ENCODE measurements around the gene PRCP.

The PRCP gene

DNA sequence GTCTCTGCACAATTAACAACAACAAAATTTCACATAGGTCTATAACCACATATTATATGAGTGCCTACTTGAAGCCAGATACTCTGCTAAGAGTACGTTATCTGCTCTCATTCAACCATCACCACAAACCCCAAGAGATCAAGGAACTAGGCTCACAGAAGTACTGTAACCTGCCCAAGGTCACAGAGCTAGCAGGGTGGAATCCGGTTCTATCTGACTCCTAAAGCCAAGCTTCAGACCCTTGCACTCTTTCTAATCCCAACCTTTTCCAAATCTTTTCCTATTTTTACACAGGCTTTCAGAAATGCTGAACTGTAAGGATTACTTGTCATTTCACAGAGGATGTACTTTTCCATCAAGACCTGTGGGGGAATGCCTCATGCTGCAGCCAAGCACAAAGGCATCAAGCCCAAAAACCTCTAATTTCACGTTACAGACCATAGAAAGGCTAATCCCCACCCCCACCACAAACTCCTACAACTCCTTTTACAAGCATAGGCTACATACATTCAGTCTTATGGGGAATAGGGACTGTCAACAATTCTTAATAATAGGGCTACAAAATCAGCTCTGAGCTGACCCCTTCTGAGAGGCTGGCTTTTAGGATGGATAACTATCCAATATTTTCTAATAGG, 927 bp downstream of the PRCP start:
- no peak for DNase-seq (ENCODE audit: low read depth)
- peak overlapping the region; percentile 86 for H3K4me3 ChIP-seq (ENCODE audit: low read length)
- TF ChIP-seq, protein P1, sequence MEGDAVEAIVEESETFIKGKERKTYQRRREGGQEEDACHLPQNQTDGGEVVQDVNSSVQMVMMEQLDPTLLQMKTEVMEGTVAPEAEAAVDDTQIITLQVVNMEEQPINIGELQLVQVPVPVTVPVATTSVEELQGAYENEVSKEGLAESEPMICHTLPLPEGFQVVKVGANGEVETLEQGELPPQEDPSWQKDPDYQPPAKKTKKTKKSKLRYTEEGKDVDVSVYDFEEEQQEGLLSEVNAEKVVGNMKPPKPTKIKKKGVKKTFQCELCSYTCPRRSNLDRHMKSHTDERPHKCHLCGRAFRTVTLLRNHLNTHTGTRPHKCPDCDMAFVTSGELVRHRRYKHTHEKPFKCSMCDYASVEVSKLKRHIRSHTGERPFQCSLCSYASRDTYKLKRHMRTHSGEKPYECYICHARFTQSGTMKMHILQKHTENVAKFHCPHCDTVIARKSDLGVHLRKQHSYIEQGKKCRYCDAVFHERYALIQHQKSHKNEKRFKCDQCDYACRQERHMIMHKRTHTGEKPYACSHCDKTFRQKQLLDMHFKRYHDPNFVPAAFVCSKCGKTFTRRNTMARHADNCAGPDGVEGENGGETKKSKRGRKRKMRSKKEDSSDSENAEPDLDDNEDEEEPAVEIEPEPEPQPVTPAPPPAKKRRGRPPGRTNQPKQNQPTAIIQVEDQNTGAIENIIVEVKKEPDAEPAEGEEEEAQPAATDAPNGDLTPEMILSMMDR (conservative IDR thresholded peaks at IDR 0.05; ENCODE audit: low read depth, low read length), result no peak

DNA sequence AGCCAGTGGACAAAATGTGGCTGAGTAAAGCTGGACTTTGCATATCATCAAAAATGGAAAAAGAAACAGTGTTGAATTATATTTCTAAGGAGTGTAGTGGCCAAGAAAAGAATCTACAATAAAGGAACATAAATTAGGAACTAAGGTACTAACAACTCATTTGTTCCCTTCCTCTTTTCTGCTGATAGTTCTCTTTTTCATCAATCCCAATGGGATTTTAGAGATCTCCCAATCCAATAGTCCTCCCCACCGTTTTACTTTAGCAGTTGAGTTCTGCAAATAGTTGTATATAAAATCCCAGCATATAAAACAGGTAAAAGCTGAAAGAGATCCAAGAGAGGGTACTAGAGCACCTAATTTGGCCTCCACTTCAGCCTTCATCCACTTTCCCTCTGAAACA, 2.0 kb downstream of the PRCP start:
- H3K4me3 ChIP-seq (ENCODE audit: low read length), result no peak overlapping the region
- DNase-seq (ENCODE audit: low read depth), result no peak
- TF ChIP-seq, protein P1 (conservative IDR thresholded peaks at IDR 0.05; ENCODE audit: low read depth, low read length), result no peak

DNA sequence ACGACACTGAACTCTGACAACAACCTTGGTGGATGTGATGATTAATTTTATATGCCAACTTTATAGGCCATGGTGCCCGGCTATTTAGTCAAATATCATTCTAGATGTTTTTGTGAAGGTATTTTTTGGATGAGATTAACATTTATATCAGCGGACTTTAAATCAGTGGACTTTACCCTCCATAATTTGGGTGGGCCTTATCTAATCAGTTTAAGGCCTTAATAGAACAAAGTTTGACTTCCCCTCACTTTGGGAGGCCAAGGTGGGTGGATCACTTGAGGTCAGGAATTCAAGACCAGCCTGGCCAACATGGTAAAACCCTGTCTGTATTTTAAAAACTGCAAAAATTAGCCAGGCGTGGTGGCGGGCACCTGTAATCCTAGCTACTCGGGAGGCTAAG, 4.0 kb downstream of the PRCP start:
- no peak overlapping the region for H3K4me3 ChIP-seq (ENCODE audit: low read length)
- TF ChIP-seq, protein P1 (conservative IDR thresholded peaks at IDR 0.05; ENCODE audit: low read depth, low read length), result no peak
- no peak for DNase-seq (ENCODE audit: low read depth)

DNA sequence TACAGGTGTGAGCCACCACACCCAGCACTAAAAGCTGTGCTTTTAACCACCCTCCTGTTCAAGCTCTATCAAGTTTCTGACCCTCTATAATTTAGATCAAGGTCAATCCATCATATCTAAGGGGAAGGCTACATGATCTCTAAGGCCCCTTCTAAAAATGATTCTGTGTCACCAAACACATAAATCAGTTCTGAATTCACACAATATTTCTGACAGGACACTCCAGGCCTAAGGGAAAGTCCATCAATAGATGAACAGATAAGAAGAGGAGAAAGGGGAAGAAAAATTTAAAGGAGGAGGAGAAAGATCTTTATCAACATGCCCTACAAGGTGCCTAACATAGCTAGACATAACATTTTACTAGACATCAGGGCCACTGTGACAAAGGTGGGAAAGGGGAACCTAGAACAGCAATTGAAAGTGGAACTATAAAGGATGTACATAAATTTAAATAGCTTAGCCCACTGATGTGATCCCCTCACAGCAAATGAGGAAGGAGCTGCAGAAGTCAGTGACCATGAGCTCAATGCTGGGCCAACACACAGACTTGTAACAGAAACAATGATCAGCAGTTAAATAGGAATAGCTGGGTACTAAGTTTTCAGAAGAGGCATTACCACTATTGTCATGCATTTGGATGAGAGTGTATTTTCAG, 4.7 kb downstream of the PRCP start:
- H3K4me3 ChIP-seq (ENCODE audit: low read length), result no peak overlapping the region
- no peak for DNase-seq (ENCODE audit: low read depth)

DNA sequence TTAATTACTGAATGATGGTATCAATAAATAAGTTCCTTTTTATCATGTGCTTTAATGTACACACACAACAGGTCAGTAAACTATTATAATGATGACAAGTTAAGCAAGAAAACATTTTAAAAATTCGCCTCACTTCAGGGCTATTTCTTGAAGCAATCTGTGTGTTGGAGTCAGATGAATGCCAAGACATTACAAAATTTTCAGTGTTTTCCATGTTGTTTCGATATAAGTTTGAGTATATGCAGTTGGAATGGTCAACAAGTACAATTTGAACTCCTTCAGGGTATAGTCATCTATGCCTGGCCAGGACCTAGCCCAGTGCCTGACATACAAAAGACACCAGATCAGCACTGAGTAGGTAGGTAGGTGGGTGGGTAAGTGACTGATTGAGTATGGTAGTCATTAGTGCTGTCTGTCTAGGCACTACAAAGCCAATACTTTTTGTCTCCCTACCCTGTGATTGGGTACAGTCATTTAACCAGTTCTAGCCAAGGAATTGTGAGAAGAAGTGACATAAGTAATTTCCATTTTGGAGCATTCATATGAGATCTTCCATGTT, 7.5 kb downstream of the PRCP start:
- TF ChIP-seq, protein P1 (conservative IDR thresholded peaks at IDR 0.05; ENCODE audit: low read depth, low read length), result no peak
- no peak for DNase-seq (ENCODE audit: low read depth)
- H3K4me3 ChIP-seq (ENCODE audit: low read length), result no peak overlapping the region

More for the DNA sequence above, 4.7 kb downstream of the PRCP start:
- TF ChIP-seq, protein P1 (conservative IDR thresholded peaks at IDR 0.05; ENCODE audit: low read depth, low read length), result no peak

DNA sequence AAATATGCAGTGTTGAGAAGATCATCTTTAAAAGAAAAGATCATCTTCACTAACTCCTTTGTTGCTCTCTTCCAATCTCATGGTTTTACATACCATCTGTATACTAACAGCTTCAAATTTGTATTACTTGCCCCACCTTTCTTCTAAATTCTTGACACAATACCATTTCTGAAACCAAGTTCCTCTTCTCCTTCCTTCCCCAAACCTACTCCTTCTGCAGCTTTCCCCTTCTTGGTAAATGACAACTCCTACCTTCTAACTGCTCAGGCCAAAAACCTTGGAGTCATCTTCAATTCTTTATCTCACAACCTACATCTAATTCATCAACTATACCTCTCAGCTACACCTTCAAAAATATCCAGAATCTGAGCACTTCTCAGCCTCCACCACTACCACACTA, 9.3 kb downstream of the PRCP start:
- no peak for DNase-seq (ENCODE audit: low read depth)
- H3K4me3 ChIP-seq (ENCODE audit: low read length), result no peak overlapping the region
- TF ChIP-seq, protein P1 (conservative IDR thresholded peaks at IDR 0.05; ENCODE audit: low read depth, low read length), result no peak

DNA sequence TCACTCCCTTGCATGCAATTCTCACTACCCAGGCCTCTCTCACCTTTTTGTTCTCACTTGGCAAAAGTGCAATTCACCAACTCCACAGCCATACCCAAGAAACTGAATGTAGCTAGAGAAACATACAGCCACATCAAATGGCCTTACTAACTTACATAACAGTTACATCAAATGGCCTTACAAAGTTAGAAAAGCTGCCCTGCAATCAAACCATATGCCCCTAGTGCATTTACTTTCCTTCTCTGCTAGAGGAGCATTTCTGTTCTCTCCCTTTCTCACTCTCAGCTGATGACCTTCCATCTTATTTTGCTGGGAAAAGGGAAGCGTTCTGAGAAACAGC, 10.3 kb downstream of the PRCP start:
- H3K4me3 ChIP-seq (ENCODE audit: low read length), result no peak overlapping the region
- TF ChIP-seq, protein P1 (conservative IDR thresholded peaks at IDR 0.05; ENCODE audit: low read depth, low read length), result no peak
- DNase-seq (ENCODE audit: low read depth), result no peak
